HCT116 (cell line): ENCODE data around the gene GLRB. TPM values are rescaled to one million over a fixed set of nuclear protein-coding genes. Genes with fewer than 3 reads are reported as not detected.

Source experiments
- ATAC-seq: fragments of 200-7000 bp; cut with Tn5 transposase; 2 replicates; pipeline ENCODE4 v1.9.1; 2020; ENCODE audit warnings: mild to moderate bottlenecking, moderate library complexity
- BruUV-seq: library from RNA; stranded (reverse); fragments of 400-500 nt; replicated peaks from 2 replicates; lab custom pipeline; 2021; lab: Mats Ljungman, UMichigan
- CTCF ChIA-PET: fragments of 300-600 bp; sonication (Branson Sonifier 250); formaldehyde crosslinking; loops from one replicate; lab custom pipeline; 2021; ENCODE audit warnings: antibody characterized with exemption; lab: Charles Lee
- POLR2A ChIA-PET: fragments of 300-600, 350-600 bp; sonication (Branson Sonifier 250); formaldehyde crosslinking; loops from one replicate; lab custom pipeline; 2021; ENCODE audit warnings: antibody characterized with exemption; lab: Charles Lee
- RAD21 ChIA-PET, 2 experiments: fragments of 300-600 bp; sonication (Branson Sonifier 250); formaldehyde crosslinking; loops; one replicate each; lab custom pipeline; 2023; ENCODE audit warnings: low total read pairs in 2 of 2; ENCODE audit not compliant: uncharacterized antibody in 2 of 2, unreplicated experiment in 2 of 2, low non-redundant PET in 1 of 2; lab: Charles Lee
- DNase-seq: peaks from one replicate; pipeline ENCODE4 v3.0.0-alpha.2; 2010; ENCODE audit warnings: low read depth, low spot score
- H2AFZ ChIP-seq: fragments of 200-600 bp; shearing (Covaris generic), sonication (generic); 2 replicates; pipeline ENCODE4 v1.6.1; 2017; ENCODE audit warnings: low read depth, mixed run types, mixed read lengths, antibody characterized with exemption, low read length; ENCODE audit not compliant: poor library complexity, severe bottlenecking
- H3K27ac ChIP-seq: 2 replicates; pipeline ENCODE4 v1.5.1; 2012; ENCODE audit warnings: low read depth, low read length
- H3K27me3 ChIP-seq: fragments of 200-600 bp; sonication (generic); 2 replicates; pipeline ENCODE4 v1.6.1; 2016; ENCODE audit warnings: mixed run types, low read length, mixed read lengths; ENCODE audit not compliant: insufficient read depth
- H3K36me3 ChIP-seq, 2 experiments: fragments of 200-500 bp in 1 of 2; fragments of 200-600 bp in 1 of 2; sonication (Bioruptor generic) in 1 of 2; sonication (generic) in 1 of 2; 2 replicates each; pipeline versions ENCODE4 v1.5.1 to v1.6.1; 2014 to 2016; ENCODE audit warnings: low read length in 2 of 2, inconsistent platforms in 1 of 2, mixed read lengths in 1 of 2, mixed run types in 1 of 2; ENCODE audit not compliant: insufficient read depth in 2 of 2, control insufficient read depth in 1 of 2
- H3K4me1 ChIP-seq, 2 experiments: fragments of 200-600 bp in 1 of 2; sonication (generic) in 1 of 2; 2 replicates each; pipeline versions ENCODE4 v1.5.1 to v1.6.1; 2012 to 2017; ENCODE audit warnings: low read length in 2 of 2, inconsistent platforms in 1 of 2, mild to moderate bottlenecking in 1 of 2, mixed read lengths in 1 of 2, mixed run types in 1 of 2, moderate library complexity in 1 of 2; ENCODE audit not compliant: insufficient read depth in 2 of 2, control insufficient read depth in 1 of 2
- H3K4me2 ChIP-seq: fragments of 200-600 bp; sonication (generic); 2 replicates; pipeline ENCODE4 v1.6.1; 2017; ENCODE audit warnings: mixed run types, low read length, mixed read lengths
- H3K4me3 ChIP-seq, 2 experiments: fragments of 200-600 bp in 1 of 2; sonication (generic) in 1 of 2; replicated peaks in 1 of 2; 2 replicates each; pipeline ENCODE4 v1.5.1; 2011 to 2016; ENCODE audit warnings: low read length in 2 of 2, control low read depth in 1 of 2, low read depth in 1 of 2, mild to moderate bottlenecking in 1 of 2, mixed read lengths in 1 of 2, mixed run types in 1 of 2
- H3K79me2 ChIP-seq: fragments of 200-600 bp; sonication (generic); 2 replicates; pipeline ENCODE4 v1.6.1; 2017; ENCODE audit warnings: mild to moderate bottlenecking, mixed run types, low read length, moderate library complexity, mixed read lengths; ENCODE audit not compliant: insufficient read depth
- H3K9ac ChIP-seq: fragments of 200-600 bp; sonication (generic); 2 replicates; pipeline ENCODE4 v1.6.1; 2016; ENCODE audit warnings: low read length, mixed read lengths
- H3K9me2 ChIP-seq: fragments of 200-600 bp; sonication (generic), shearing (Covaris generic); 2 replicates; pipeline ENCODE4 v1.6.1; 2017; ENCODE audit warnings: mixed run types, mild to moderate bottlenecking, moderate library complexity; ENCODE audit not compliant: insufficient read depth
- H3K9me3 ChIP-seq, 2 experiments: fragments of 200-500 bp in 1 of 2; fragments of 200-600 bp in 1 of 2; sonication (Bioruptor generic) in 1 of 2; sonication (generic) in 1 of 2; 2 replicates each; pipeline ENCODE4 v1.6.1; 2014 to 2017; ENCODE audit warnings: low read length in 2 of 2, mixed read lengths in 2 of 2, inconsistent platforms in 1 of 2, low read depth in 1 of 2, mild to moderate bottlenecking in 1 of 2, mixed run types in 1 of 2, moderate library complexity in 1 of 2; ENCODE audit not compliant: control insufficient read depth in 1 of 2, insufficient read depth in 1 of 2
- H4K20me1 ChIP-seq: fragments of 200-600 bp; sonication (generic), shearing (Covaris generic); 2 replicates; pipeline ENCODE4 v1.6.1; 2017; ENCODE audit warnings: mixed run types, mild to moderate bottlenecking, moderate library complexity; ENCODE audit not compliant: insufficient read depth
- CEBPB ChIP-seq: IDR thresholded peaks from 2 replicates; pipeline ENCODE4 v1.6.1; 2012; ENCODE audit warnings: low read depth
- ELF1 ChIP-seq: IDR thresholded peaks from 2 replicates; pipeline ENCODE4 v1.6.1; 2012; ENCODE audit warnings: low read depth, borderline replicate concordance
- EZH2 ChIP-seq: fragments of 200-600 bp; sonication (generic); IDR thresholded peaks from 2 replicates; pipeline ENCODE4 v1.6.1; 2017; ENCODE audit warnings: antibody characterized with exemption, mixed run types
- FOSL1 ChIP-seq: IDR thresholded peaks from 2 replicates; pipeline ENCODE4 v1.6.1; 2012; ENCODE audit warnings: low read depth
- JUND ChIP-seq: IDR thresholded peaks from 2 replicates; pipeline ENCODE4 v1.6.1; 2012
- MAX ChIP-seq: IDR thresholded peaks from 2 replicates; pipeline ENCODE4 v1.6.1; 2012
- POLR2AphosphoS5 ChIP-seq: IDR thresholded peaks from 2 replicates; pipeline ENCODE4 v1.6.1; 2011; ENCODE audit warnings: mild to moderate bottlenecking, low read depth, low read length, moderate library complexity
- REST ChIP-seq: IDR thresholded peaks from 2 replicates; pipeline ENCODE4 v1.6.1; 2012; ENCODE audit warnings: low read depth
- SIN3A ChIP-seq: IDR thresholded peaks from 2 replicates; pipeline ENCODE4 v1.6.1; 2012; ENCODE audit warnings: low read depth
- SP1 ChIP-seq: IDR thresholded peaks from 2 replicates; pipeline ENCODE4 v1.6.1; 2012; ENCODE audit warnings: low read depth
- SRF ChIP-seq: IDR thresholded peaks from 2 replicates; pipeline ENCODE4 v1.6.1; 2012; ENCODE audit warnings: low read depth
- ZFX ChIP-seq: fragments of 450-650 bp; IDR thresholded peaks from 2 replicates; pipeline ENCODE4 v1.6.1; 2017
- intact Hi-C: fragments of 100-400 bp; cut with micrococcal nuclease; formaldehyde crosslinking; loops from 2 replicates; pipeline ENCODE4 v1.10.0; 2022
- total RNA-seq: library from RNA; stranded (reverse); gene quantifications from one replicate; pipeline ENCODE4 v1.2.1, GENCODE V29; 2021; ENCODE audit not compliant: unreplicated experiment
- TF ChIP-seq, protein P1 (sequence below), 3 experiments: fragments of 200-600 bp in 1 of 3; sonication (generic) in 1 of 3; IDR thresholded peaks in 2 of 3; conservative IDR thresholded peaks in 1 of 3; 2 replicates each; pipeline ENCODE4 v1.5.1; 2012 to 2017; ENCODE audit warnings: low read depth in 2 of 3, low read length in 2 of 3, antibody characterized with exemption in 1 of 3, borderline replicate concordance in 1 of 3, control low read depth in 1 of 3, mild to moderate bottlenecking in 1 of 3, mixed read lengths in 1 of 3, mixed run types in 1 of 3, moderate library complexity in 1 of 3; ENCODE audit not compliant: insufficient read depth in 1 of 3

Gene GLRB
- total RNA-seq, 1 experiment from 2014 or later, result not detected

- Histone ChIP-seq H3K36me3 (no peaks in the 10 kb centered on the region), H3K79me2 (no peaks in the 10 kb centered on the region), H3K4me1 (no peaks in the 10 kb centered on the region), H3K27me3 (no peaks in the 10 kb centered on the region), H4K20me1 (no peaks in the 10 kb centered on the region), H3K9me2 (no peaks in the 10 kb centered on the region), H2AFZ (no peak overlapping the region), H3K9ac (no peak overlapping the region), H3K4me2 (no peak overlapping the region), H3K9me3 (no peaks in the 10 kb centered on the region), H3K27ac (no peak overlapping the region)
- RAD21 ChIA-PET, result no interaction called here
- intact Hi-C loops, result no loop called here
- DNase-seq, result no peak
- CTCF ChIA-PET, result no interaction called here
- POLR2A ChIA-PET, result no interaction called here
- no peak for ATAC-seq
- TF ChIP-seq SRF (no peak), CEBPB (no peak), REST (no peak)
- TF ChIP-seq, all 23 proteins: peak for 0
- no TSS peak for BruUV-seq
- no peak overlapping the region for H3K4me3 ChIP-seq
Measured at GRCh38 chr4:157052429-157053040, 23.4 kb upstream of the GLRB start.

DNA sequence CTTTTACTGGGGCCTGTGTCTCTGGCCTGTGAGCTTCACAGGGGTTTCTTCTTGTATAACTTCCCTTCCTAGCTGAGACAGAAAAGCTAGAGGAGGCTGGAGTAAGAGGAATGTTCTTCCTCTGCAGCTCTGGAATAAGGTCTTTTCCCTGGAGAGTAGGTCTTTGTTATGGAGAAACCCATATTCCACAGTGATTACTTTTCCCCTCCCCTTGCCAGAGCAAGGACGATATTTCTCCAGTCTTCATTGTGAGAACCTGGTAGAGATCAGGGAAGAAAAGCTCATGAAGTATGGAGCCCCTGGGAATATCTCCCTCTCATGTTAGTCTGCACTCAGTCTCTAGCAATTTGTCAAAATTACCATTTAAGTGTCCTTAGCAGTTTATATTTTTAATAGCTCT lies 18.7 kb upstream of the GLRB start:
- Histone ChIP-seq H4K20me1 (no peaks in the 10 kb centered on the region), H3K9ac (no peak overlapping the region), H2AFZ (no peak overlapping the region)
- TF ChIP-seq FOSL1 (no peak), MAX (no peak), CEBPB (no peak), JUND (no peak), ELF1 (no peak), SRF (no peak), EZH2 (no peak), POLR2AphosphoS5 (no peak), SP1 (no peak), SIN3A (no peak), ZFX (no peak)
- TF ChIP-seq, protein P1, sequence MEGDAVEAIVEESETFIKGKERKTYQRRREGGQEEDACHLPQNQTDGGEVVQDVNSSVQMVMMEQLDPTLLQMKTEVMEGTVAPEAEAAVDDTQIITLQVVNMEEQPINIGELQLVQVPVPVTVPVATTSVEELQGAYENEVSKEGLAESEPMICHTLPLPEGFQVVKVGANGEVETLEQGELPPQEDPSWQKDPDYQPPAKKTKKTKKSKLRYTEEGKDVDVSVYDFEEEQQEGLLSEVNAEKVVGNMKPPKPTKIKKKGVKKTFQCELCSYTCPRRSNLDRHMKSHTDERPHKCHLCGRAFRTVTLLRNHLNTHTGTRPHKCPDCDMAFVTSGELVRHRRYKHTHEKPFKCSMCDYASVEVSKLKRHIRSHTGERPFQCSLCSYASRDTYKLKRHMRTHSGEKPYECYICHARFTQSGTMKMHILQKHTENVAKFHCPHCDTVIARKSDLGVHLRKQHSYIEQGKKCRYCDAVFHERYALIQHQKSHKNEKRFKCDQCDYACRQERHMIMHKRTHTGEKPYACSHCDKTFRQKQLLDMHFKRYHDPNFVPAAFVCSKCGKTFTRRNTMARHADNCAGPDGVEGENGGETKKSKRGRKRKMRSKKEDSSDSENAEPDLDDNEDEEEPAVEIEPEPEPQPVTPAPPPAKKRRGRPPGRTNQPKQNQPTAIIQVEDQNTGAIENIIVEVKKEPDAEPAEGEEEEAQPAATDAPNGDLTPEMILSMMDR (IDR thresholded peaks at IDR 0.05 in 2 of 3, conservative IDR thresholded peaks at IDR 0.05 in 1 of 3; ENCODE audit: borderline replicate concordance in 1 of 3, insufficient read depth in 1 of 3, low read depth in 2 of 3, low read length in 2 of 3), result no peak
- TF ChIP-seq, all 23 proteins: peak for 0
- Histone ChIP-seq H3K36me3 (no peaks in the 10 kb centered on the region), H3K4me1 (peaks cover 0 to 9% of the 10 kb centered on the region in 2 experiments; a peak in 2 of 4 replicates), H3K4me2 (no peak overlapping the region), H3K27me3 (no peaks in the 10 kb centered on the region), H3K9me3 (no peaks in the 10 kb centered on the region), H3K9me2 (no peaks in the 10 kb centered on the region), H3K27ac (no peak overlapping the region), H3K4me3 (no peak overlapping the region), H3K79me2 (no peaks in the 10 kb centered on the region)
- BruUV-seq, result no TSS peak
- no peak for ATAC-seq
- CTCF ChIA-PET, result no interaction called here
- RAD21 ChIA-PET, result no interaction called here
- no peak for DNase-seq
- intact Hi-C loops, result no loop called here
- POLR2A ChIA-PET, result no interaction called here
